Measurements from ENCODE around the gene USP49.

DNA sequence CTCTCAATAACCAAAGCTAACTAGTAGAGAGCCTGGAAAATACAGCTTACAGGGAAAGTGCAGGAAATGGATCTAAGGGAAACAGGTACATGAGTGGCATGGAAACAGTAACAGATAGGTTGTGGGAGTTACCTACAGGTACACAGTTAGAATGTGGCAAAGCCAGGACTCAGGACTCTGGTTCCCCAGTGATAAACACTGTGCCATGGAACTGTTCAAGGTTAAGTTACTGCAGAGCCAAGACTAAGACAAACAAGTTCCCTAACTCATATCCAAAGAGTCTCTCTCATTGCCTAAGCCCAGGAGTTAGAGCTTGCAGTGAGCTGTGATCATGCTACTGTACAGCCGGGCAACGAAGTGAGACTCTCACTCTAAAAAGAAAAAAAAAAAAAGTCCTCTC is 19.2 kb upstream of the USP49 start:
- TF ChIP-seq, protein P1, sequence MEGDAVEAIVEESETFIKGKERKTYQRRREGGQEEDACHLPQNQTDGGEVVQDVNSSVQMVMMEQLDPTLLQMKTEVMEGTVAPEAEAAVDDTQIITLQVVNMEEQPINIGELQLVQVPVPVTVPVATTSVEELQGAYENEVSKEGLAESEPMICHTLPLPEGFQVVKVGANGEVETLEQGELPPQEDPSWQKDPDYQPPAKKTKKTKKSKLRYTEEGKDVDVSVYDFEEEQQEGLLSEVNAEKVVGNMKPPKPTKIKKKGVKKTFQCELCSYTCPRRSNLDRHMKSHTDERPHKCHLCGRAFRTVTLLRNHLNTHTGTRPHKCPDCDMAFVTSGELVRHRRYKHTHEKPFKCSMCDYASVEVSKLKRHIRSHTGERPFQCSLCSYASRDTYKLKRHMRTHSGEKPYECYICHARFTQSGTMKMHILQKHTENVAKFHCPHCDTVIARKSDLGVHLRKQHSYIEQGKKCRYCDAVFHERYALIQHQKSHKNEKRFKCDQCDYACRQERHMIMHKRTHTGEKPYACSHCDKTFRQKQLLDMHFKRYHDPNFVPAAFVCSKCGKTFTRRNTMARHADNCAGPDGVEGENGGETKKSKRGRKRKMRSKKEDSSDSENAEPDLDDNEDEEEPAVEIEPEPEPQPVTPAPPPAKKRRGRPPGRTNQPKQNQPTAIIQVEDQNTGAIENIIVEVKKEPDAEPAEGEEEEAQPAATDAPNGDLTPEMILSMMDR (IDR thresholded peaks at IDR 0.05), result no peak
- TF ChIP-seq POLR2A (IDR thresholded peaks at IDR 0.05) (no peak), POLR2AphosphoS5 (IDR thresholded peaks at IDR 0.05) (no peak)
